Stimulated activated naive CD8-positive, alpha-beta T cell treated with anti-CD3 and anti-CD28 coated beads, Interleukin-15, Interleukin-2, amounts not matched to agents 100 ng/mL and 50 ng/mL, for 24 hours (primary cell): Measurements from ENCODE around the gene NPBWR2.

Experiments
- H3K27ac Mint-ChIP-seq: one replicate; pipeline ENCODE4 v1.8.0; 2021; ENCODE audit warnings: mild to moderate bottlenecking, mixed read lengths
- H3K27me3 Mint-ChIP-seq: one replicate; pipeline ENCODE4 v1.8.0; 2021; ENCODE audit warnings: mixed read lengths
- H3K36me3 Mint-ChIP-seq: one replicate; pipeline ENCODE4 v1.8.0; 2021; ENCODE audit warnings: low read depth, mixed read lengths
- H3K4me1 Mint-ChIP-seq: one replicate; pipeline ENCODE4 v1.8.0; 2021; ENCODE audit warnings: low read depth, mixed read lengths
- H3K4me3 Mint-ChIP-seq: one replicate; pipeline ENCODE4 v1.8.0; 2021; ENCODE audit warnings: mild to moderate bottlenecking, mixed read lengths
- H3K9me3 Mint-ChIP-seq: one replicate; pipeline ENCODE4 v1.8.0; 2021; ENCODE audit warnings: mixed read lengths

NPBWR2 gene

GRCh38 chr20:64114356-64114971 is 7.1 kb upstream of the NPBWR2 start:
- Mint-ChIP-seq H3K27me3 (no peaks in the 10 kb centered on the region), H3K4me3 (no peak overlapping the region), H3K27ac (no peak overlapping the region), H3K36me3 (no peaks in the 10 kb centered on the region), H3K4me1 (no peaks in the 10 kb centered on the region), H3K9me3 (no peaks in the 10 kb centered on the region)

- Mint-ChIP-seq H3K9me3 (no peaks in the 10 kb centered on the region), H3K36me3 (no peaks in the 10 kb centered on the region), H3K4me3 (no peak overlapping the region), H3K4me1 (no peaks in the 10 kb centered on the region), H3K27me3 (no peaks in the 10 kb centered on the region), H3K27ac (peak overlapping the region; percentile 17)
These were observed 6.5 kb upstream of the NPBWR2 start for GRCh38 chr20:64113796-64114355.

- H3K9me3 Mint-ChIP-seq = no peaks in the 10 kb centered on the region
- no peaks in the 10 kb centered on the region for H3K36me3 Mint-ChIP-seq
- H3K27me3 Mint-ChIP-seq = no peaks in the 10 kb centered on the region
- no peak overlapping the region for H3K27ac Mint-ChIP-seq
- H3K4me3 Mint-ChIP-seq = no peak overlapping the region
- no peaks in the 10 kb centered on the region for H3K4me1 Mint-ChIP-seq
These were observed 6.0 kb upstream of the NPBWR2 start for GRCh38 chr20:64113444-64113775.

- no peaks in the 10 kb centered on the region for H3K9me3 Mint-ChIP-seq
- H3K27ac Mint-ChIP-seq = no peak overlapping the region
- H3K4me1 Mint-ChIP-seq = peaks cover 4% of the 10 kb centered on the region
- H3K27me3 Mint-ChIP-seq = no peaks in the 10 kb centered on the region
- H3K4me3 Mint-ChIP-seq = no peak overlapping the region
- H3K36me3 Mint-ChIP-seq = no peaks in the 10 kb centered on the region
These were observed 5.5 kb upstream of the NPBWR2 start for GRCh38 chr20:64112691-64113443.

- no peak overlapping the region for H3K27ac Mint-ChIP-seq
- no peaks in the 10 kb centered on the region for H3K36me3 Mint-ChIP-seq
- H3K4me1 Mint-ChIP-seq = peaks cover 9% of the 10 kb centered on the region
- H3K9me3 Mint-ChIP-seq = no peaks in the 10 kb centered on the region
- no peak overlapping the region for H3K4me3 Mint-ChIP-seq
- H3K27me3 Mint-ChIP-seq = no peaks in the 10 kb centered on the region
These were observed 4.7 kb upstream of the NPBWR2 start for GRCh38 chr20:64111841-64112641.

GRCh38 chr20:64110411-64111068 is 3.2 kb upstream of the NPBWR2 start:
- H3K27ac Mint-ChIP-seq = no peak overlapping the region
- H3K4me1 Mint-ChIP-seq = peaks cover 13% of the 10 kb centered on the region
- no peaks in the 10 kb centered on the region for H3K36me3 Mint-ChIP-seq
- H3K9me3 Mint-ChIP-seq = no peaks in the 10 kb centered on the region
- H3K27me3 Mint-ChIP-seq = no peaks in the 10 kb centered on the region
- no peak overlapping the region for H3K4me3 Mint-ChIP-seq

- Mint-ChIP-seq H3K27ac (no peak overlapping the region), H3K9me3 (no peaks in the 10 kb centered on the region), H3K4me3 (no peak overlapping the region), H3K27me3 (no peaks in the 10 kb centered on the region), H3K4me1 (peaks cover 13% of the 10 kb centered on the region), H3K36me3 (no peaks in the 10 kb centered on the region)
These were observed 2.5 kb upstream of the NPBWR2 start for GRCh38 chr20:64109831-64110391.

- H3K4me1 Mint-ChIP-seq = peaks cover 13% of the 10 kb centered on the region
- H3K27ac Mint-ChIP-seq = no peak overlapping the region
- no peak overlapping the region for H3K4me3 Mint-ChIP-seq
- no peaks in the 10 kb centered on the region for H3K27me3 Mint-ChIP-seq
- H3K36me3 Mint-ChIP-seq = no peaks in the 10 kb centered on the region
- no peaks in the 10 kb centered on the region for H3K9me3 Mint-ChIP-seq
These were observed 1.6 kb upstream of the NPBWR2 start for GRCh38 chr20:64108731-64109681.

- Mint-ChIP-seq H3K9me3 (no peaks in the 10 kb centered on the region), H3K27ac (no peak overlapping the region), H3K4me1 (peaks cover 13% of the 10 kb centered on the region), H3K4me3 (no peak overlapping the region), H3K36me3 (no peaks in the 10 kb centered on the region), H3K27me3 (peaks cover 9% of the 10 kb centered on the region)
These were observed 532 bp upstream of the NPBWR2 start for GRCh38 chr20:64107736-64108457.

GRCh38 chr20:64106435-64106961 is 867 bp downstream of the NPBWR2 start:
- Mint-ChIP-seq H3K4me3 (no peak overlapping the region), H3K36me3 (no peaks in the 10 kb centered on the region), H3K4me1 (peaks cover 13% of the 10 kb centered on the region), H3K27ac (no peak overlapping the region), H3K27me3 (peaks cover 14% of the 10 kb centered on the region), H3K9me3 (no peaks in the 10 kb centered on the region)

GRCh38 chr20:64105846-64106434 is 1.4 kb downstream of the NPBWR2 start:
- peaks cover 19% of the 10 kb centered on the region for H3K27me3 Mint-ChIP-seq
- H3K4me1 Mint-ChIP-seq = peaks cover 19% of the 10 kb centered on the region
- no peaks in the 10 kb centered on the region for H3K36me3 Mint-ChIP-seq
- H3K27ac Mint-ChIP-seq = no peak overlapping the region
- H3K9me3 Mint-ChIP-seq = no peaks in the 10 kb centered on the region
- H3K4me3 Mint-ChIP-seq = no peak overlapping the region

GRCh38 chr20:64104667-64105451 is 2.5 kb downstream of the NPBWR2 start:
- Mint-ChIP-seq H3K9me3 (no peaks in the 10 kb centered on the region), H3K4me3 (no peak overlapping the region), H3K27me3 (peaks cover 20% of the 10 kb centered on the region), H3K36me3 (no peaks in the 10 kb centered on the region), H3K27ac (no peak overlapping the region), H3K4me1 (peaks cover 25% of the 10 kb centered on the region)
